Activated CD8-positive, alpha-beta memory T cell treated with anti-CD3 and anti-CD28 coated beads, Interleukin-2, amount 10 ng/mL, durations not matched to agents 7 days and 5 days (primary cell): ENCODE data around the gene ZXDA. TPM values are rescaled to one million over a fixed set of nuclear protein-coding genes. Genes with fewer than 3 reads are reported as not detected.
A peak's percentile ranks its signal among the peaks of the same experiment; 100 is the strongest.
"Not testable (repeated sequence)": the region's sequence is repeated elsewhere in the genome, so short reads cannot be mapped to it uniquely, and the experiment has no call there.

Source experiments
- ATAC-seq: fragments of 150-1000 bp; cut with Tn5 transposase; one replicate; pipeline ENCODE4 v1.10.0; 2021; ENCODE audit warnings: moderate library complexity
- CTCF ChIA-PET: fragments of 350-600 bp; sonication (Branson Sonifier 250); formaldehyde crosslinking; loops from one replicate; lab custom pipeline; 2021; ENCODE audit warnings: antibody characterized with exemption; lab: Charles Lee
- DNase-seq: peaks from one replicate; pipeline ENCODE4 v3.0.0-alpha.2; 2020
- H3K27ac Mint-ChIP-seq: one replicate; pipeline ENCODE4 v1.8.0; 2021; ENCODE audit warnings: mild to moderate bottlenecking, mixed read lengths
- H3K27me3 Mint-ChIP-seq: one replicate; pipeline ENCODE4 v1.8.0; 2021; ENCODE audit warnings: mixed read lengths
- H3K36me3 Mint-ChIP-seq: one replicate; pipeline ENCODE4 v1.8.0; 2021; ENCODE audit warnings: mild to moderate bottlenecking, mixed read lengths
- H3K4me1 Mint-ChIP-seq: one replicate; pipeline ENCODE4 v1.8.0; 2021; ENCODE audit warnings: mixed read lengths
- H3K4me3 Mint-ChIP-seq: one replicate; pipeline ENCODE4 v1.8.0; 2021; ENCODE audit warnings: mild to moderate bottlenecking, moderate library complexity, mixed read lengths
- H3K9me3 Mint-ChIP-seq: one replicate; pipeline ENCODE4 v1.8.0; 2022; ENCODE audit warnings: low read depth, mixed read lengths
- total RNA-seq, 2 experiments: library from RNA; stranded (reverse); gene quantifications; one replicate each; pipeline ENCODE4 v1.2.3, GENCODE V29; 2021

The ZXDA gene, protein sequence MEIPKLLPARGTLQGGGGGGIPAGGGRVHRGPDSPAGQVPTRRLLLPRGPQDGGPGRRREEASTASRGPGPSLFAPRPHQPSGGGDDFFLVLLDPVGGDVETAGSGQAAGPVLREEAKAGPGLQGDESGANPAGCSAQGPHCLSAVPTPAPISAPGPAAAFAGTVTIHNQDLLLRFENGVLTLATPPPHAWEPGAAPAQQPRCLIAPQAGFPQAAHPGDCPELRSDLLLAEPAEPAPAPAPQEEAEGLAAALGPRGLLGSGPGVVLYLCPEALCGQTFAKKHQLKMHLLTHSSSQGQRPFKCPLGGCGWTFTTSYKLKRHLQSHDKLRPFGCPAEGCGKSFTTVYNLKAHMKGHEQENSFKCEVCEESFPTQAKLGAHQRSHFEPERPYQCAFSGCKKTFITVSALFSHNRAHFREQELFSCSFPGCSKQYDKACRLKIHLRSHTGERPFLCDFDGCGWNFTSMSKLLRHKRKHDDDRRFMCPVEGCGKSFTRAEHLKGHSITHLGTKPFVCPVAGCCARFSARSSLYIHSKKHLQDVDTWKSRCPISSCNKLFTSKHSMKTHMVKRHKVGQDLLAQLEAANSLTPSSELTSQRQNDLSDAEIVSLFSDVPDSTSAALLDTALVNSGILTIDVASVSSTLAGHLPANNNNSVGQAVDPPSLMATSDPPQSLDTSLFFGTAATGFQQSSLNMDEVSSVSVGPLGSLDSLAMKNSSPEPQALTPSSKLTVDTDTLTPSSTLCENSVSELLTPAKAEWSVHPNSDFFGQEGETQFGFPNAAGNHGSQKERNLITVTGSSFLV
- 1 to 10 TPM; 3.8 to 4.0 TPM for total RNA-seq

DNA sequence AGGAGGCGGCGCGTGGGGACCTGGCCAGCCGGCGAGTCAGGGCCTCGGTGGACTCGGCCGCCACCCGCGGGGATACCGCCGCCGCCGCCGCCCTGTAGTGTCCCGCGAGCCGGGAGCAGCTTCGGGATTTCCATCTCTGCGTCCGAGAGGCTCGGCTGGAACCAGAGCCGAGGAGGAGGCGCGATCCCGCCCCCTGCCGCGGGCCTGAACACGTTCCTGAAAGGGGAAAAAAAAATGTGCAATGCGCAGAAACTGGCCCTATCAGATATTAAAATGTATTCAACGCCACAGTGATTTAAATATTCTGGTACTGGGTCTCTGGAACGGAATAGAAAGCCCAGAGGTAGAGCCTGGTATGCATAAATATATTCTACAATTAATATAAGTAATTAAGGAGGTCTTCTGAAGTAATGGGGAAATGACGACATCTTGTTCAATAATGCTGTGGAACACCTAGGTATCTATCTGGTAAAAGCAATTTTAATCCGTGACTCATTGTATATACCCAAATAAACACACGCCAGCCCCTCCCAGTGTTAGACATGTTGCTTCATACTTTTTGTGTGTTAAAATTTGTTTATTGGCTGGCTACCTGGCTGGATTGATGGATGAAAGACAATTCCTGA lies at the start of gene ZXDA:
ZXDA (minus strand) TSS at position 172 of the 626 bp plus-strand sequence; CDS start at position 134, 38 bp downstream.
- DNase-seq, H3K36me3 Mint-ChIP-seq, H3K27me3 Mint-ChIP-seq, H3K9me3 Mint-ChIP-seq, CTCF ChIA-PET: not testable (repeated sequence)
- peak; percentile 69 for ATAC-seq
- H3K4me1 Mint-ChIP-seq: peaks cover 33% of the 10 kb centered on the region
- H3K27ac Mint-ChIP-seq: peak within 1 kb of the TSS; percentile 89
- peak within 1 kb of the TSS; percentile 72 for H3K4me3 Mint-ChIP-seq

GRCh38 chrX:57952320-57952678 lies 42.0 kb upstream of the ZXDA start:
- Mint-ChIP-seq H3K9me3 (no peaks in the 10 kb centered on the region), H3K27me3 (no peaks in the 10 kb centered on the region), H3K36me3 (no peaks in the 10 kb centered on the region), H3K4me1 (no peaks in the 10 kb centered on the region), H3K27ac (no peak overlapping the region), H3K4me3 (no peak overlapping the region)
- CTCF ChIA-PET: no interaction called here
- DNase-seq (no peak), ATAC-seq (no peak)

DNA sequence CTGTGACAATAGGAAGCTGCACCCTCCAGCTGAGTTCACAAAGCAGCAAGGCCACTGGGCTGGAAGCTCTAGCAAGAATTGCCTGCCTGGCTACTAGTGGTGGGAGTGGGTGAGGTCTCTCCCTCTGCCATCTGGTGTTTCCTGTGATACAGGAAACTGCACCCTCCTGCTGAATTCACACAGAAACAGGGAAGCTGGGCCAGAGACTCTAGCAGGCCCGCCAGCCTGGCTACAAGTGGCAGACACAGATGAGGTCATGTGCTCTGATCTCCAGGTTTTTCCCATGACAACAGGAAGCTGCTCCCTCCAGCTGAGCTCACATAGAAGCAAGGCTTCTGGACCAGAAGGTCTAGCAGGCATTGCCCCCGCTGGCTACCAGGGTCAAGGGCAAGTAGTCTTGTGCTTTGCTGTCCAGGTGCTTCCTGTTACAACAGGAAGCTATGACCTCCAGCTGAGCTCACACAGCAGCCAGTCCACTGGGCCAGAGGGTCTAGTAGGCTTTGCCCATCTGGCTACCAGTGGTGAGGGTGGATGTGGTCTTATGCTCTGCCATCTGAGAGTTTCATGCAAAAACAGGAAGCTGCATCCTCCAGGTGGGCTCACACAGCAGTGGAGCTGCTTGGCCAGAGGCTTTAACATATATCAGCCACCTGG lies 41.5 kb upstream of the ZXDA start:
- no peak for ATAC-seq
- CTCF ChIA-PET: no interaction called here

DNA sequence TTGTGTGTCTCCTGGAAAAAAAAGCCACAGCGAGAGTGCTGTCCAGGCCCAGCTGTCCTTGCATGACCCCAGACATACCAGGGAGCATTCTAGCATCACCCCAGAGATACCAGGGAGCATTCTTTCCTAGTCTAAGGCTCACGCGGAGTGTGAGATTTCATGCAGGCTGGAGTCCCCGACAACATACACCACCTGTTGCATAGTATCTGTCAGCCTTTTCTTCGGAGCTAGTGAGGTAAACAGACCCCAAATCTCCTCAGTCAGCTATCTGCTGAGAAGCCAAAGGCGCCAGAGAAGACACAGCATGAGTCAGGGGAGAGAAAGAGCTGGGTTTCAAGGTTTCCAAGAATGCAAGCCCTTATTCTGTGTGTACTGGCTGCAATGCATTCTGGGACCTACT lies 23.1 kb upstream of the ZXDA start:
- ATAC-seq (no peak), DNase-seq (no peak)
- no peaks in the 10 kb centered on the region for H3K36me3 Mint-ChIP-seq
- H3K27me3 Mint-ChIP-seq: no peaks in the 10 kb centered on the region
- no peak overlapping the region for H3K4me3 Mint-ChIP-seq
- CTCF ChIA-PET: no interaction called here
- H3K4me1 Mint-ChIP-seq: peaks cover 4% of the 10 kb centered on the region
- H3K27ac Mint-ChIP-seq: no peak overlapping the region
- no peaks in the 10 kb centered on the region for H3K9me3 Mint-ChIP-seq

More for the DNA sequence above, 41.5 kb upstream of the ZXDA start:
- Mint-ChIP-seq H3K36me3 (no peaks in the 10 kb centered on the region), H3K4me1 (no peaks in the 10 kb centered on the region), H3K27ac (no peak overlapping the region), H3K4me3 (no peak overlapping the region), H3K27me3 (no peaks in the 10 kb centered on the region), H3K9me3 (no peaks in the 10 kb centered on the region)
- DNase-seq: no peak

- no peak for DNase-seq
- H3K9me3 Mint-ChIP-seq: no peaks in the 10 kb centered on the region
- no peaks in the 10 kb centered on the region for H3K36me3 Mint-ChIP-seq
- no peak overlapping the region for H3K4me3 Mint-ChIP-seq
- H3K27me3 Mint-ChIP-seq: no peaks in the 10 kb centered on the region
- CTCF ChIA-PET: no interaction called here
- peaks cover 4% of the 10 kb centered on the region for H3K4me1 Mint-ChIP-seq
- ATAC-seq: no peak
- no peak overlapping the region for H3K27ac Mint-ChIP-seq
These were observed 22.0 kb upstream of the ZXDA start for GRCh38 chrX:57932266-57932665.

DNA sequence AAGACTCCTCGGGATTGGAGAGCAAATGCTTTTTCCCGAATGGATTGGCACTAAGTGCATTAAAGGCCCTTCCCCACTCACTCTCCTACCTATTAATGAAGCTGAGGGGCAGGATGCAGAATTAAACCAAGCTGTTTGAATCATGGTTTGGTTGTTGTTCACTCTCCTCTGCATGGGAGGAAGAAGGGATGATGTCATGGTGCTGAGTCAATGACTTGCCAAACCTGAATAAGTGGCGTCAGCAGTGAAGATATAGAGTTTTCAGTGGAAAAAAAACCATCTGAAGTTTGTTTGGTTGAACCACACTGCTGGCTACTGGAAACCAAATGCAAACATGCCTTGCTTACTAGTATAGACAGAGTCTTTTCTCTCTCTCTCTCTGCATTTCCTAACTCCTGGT lies 19.8 kb upstream of the ZXDA start:
- H3K36me3 Mint-ChIP-seq: no peaks in the 10 kb centered on the region
- H3K9me3 Mint-ChIP-seq: no peaks in the 10 kb centered on the region
- no peaks in the 10 kb centered on the region for H3K27me3 Mint-ChIP-seq
- CTCF ChIA-PET: interaction anchor here (1.0 to 1.2 kb wide), 2 partner anchors 110 to 347 kb away, joined by 3 read pairs; no protein-coding TSS in a partner anchor
- peaks cover 4% of the 10 kb centered on the region for H3K4me1 Mint-ChIP-seq
- H3K27ac Mint-ChIP-seq: no peak overlapping the region
- no peak for ATAC-seq
- no peak overlapping the region for H3K4me3 Mint-ChIP-seq
- DNase-seq: no peak

DNA sequence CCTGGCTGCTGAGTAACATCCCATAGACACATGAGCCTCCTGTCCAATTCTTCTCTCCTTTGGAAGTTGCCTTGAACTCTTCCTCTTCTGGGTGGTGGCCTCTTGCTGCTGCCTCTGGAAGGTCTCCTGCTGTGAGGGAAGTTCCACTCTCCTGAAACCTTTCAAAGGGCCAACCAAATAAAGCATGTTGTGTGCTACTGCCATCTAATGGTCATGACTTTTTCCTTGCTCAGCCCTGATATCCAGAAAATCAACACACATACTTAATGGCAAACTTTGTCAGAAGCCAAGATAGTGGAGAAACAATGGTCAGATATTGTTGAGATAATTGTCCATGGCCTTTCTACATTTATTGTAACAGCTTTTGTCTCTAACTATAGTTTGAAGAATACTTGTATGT lies 19.1 kb upstream of the ZXDA start:
- Mint-ChIP-seq H3K4me3 (no peak overlapping the region), H3K27me3 (no peaks in the 10 kb centered on the region), H3K9me3 (no peaks in the 10 kb centered on the region), H3K4me1 (peaks cover 4% of the 10 kb centered on the region), H3K36me3 (no peaks in the 10 kb centered on the region), H3K27ac (no peak overlapping the region)
- ATAC-seq (no peak), DNase-seq (no peak)
- CTCF ChIA-PET: interaction anchor here (1.0 to 1.2 kb wide), 2 partner anchors 109 to 346 kb away, joined by 3 read pairs; no protein-coding TSS in a partner anchor

DNA sequence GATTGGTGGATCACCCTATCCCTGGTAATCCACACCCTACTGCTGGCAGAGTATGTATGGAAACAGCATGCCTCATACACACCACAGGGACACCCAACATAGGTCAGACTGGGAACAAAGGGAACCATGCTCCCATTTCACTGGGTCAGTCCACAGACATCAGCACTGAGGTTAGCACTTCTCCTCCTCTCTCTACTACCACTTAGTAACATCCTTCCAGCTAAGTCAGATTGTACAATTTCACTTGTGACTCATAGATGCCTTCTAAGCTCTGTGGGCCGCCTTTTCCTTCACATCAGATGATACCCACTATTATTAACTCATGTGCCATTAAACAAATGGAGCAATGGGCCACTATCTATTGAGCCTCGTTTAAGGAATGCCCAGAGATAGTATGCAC lies 15.5 kb upstream of the ZXDA start:
- Mint-ChIP-seq H3K27me3 (no peaks in the 10 kb centered on the region), H3K36me3 (no peaks in the 10 kb centered on the region), H3K27ac (no peak overlapping the region), H3K9me3 (no peaks in the 10 kb centered on the region), H3K4me1 (peaks cover 4% of the 10 kb centered on the region), H3K4me3 (no peak overlapping the region)
- CTCF ChIA-PET: no interaction called here
- DNase-seq (no peak), ATAC-seq (no peak)

- ATAC-seq (no peak), DNase-seq (no peak)
- no peak overlapping the region for H3K4me3 Mint-ChIP-seq
- CTCF ChIA-PET: no interaction called here
- H3K4me1 Mint-ChIP-seq: no peaks in the 10 kb centered on the region
- H3K27ac Mint-ChIP-seq: no peak overlapping the region
- no peaks in the 10 kb centered on the region for H3K9me3 Mint-ChIP-seq
- no peaks in the 10 kb centered on the region for H3K27me3 Mint-ChIP-seq
- H3K36me3 Mint-ChIP-seq: no peaks in the 10 kb centered on the region
These were observed 8.6 kb upstream of the ZXDA start for GRCh38 chrX:57918750-57919436.

GRCh38 chrX:57915680-57916079 lies 5.4 kb upstream of the ZXDA start:
- CTCF ChIA-PET: no interaction called here
- no peak overlapping the region for H3K4me3 Mint-ChIP-seq
- no peaks in the 10 kb centered on the region for H3K9me3 Mint-ChIP-seq
- ATAC-seq (no peak), DNase-seq (no peak)
- H3K27me3 Mint-ChIP-seq: no peaks in the 10 kb centered on the region
- peaks cover 11% of the 10 kb centered on the region for H3K4me1 Mint-ChIP-seq
- H3K36me3 Mint-ChIP-seq: no peaks in the 10 kb centered on the region
- no peak overlapping the region for H3K27ac Mint-ChIP-seq

DNA sequence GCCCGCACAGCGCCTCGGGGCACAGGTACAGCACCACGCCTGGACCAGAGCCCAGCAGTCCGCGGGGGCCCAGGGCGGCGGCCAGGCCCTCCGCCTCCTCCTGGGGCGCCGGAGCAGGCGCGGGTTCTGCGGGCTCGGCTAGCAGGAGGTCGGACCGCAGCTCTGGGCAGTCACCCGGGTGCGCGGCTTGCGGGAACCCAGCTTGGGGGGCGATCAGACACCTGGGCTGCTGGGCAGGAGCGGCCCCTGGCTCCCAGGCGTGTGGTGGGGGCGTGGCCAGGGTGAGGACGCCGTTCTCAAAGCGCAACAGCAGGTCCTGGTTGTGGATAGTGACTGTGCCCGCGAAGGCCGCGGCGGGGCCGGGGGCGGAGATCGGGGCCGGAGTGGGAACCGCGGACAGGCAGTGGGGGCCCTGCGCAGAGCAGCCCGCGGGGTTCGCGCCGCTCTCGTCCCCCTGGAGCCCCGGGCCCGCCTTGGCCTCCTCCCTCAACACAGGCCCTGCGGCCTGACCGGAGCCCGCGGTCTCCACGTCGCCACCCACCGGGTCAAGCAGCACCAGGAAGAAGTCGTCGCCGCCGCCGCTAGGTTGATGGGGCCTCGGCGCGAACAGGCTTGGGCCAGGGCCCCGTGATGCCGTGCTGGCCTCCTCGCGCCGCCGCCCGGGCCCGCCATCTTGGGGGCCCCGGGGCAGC lies 517 bp downstream of the ZXDA start:
- DNase-seq, H3K27me3 Mint-ChIP-seq, H3K9me3 Mint-ChIP-seq, CTCF ChIA-PET, H3K36me3 Mint-ChIP-seq: not testable (repeated sequence)
- H3K4me1 Mint-ChIP-seq: peaks cover 38% of the 10 kb centered on the region
- peak; percentile 81 for ATAC-seq
- peak overlapping the region; percentile 50 for H3K4me3 Mint-ChIP-seq
- H3K27ac Mint-ChIP-seq: peak overlapping the region; percentile 62

GRCh38 chrX:57908972-57909594 lies 1.2 kb downstream of the ZXDA start:
- ATAC-seq, CTCF ChIA-PET, DNase-seq, H3K36me3 Mint-ChIP-seq, H3K27me3 Mint-ChIP-seq, H3K9me3 Mint-ChIP-seq: not testable (repeated sequence)
- H3K4me3 Mint-ChIP-seq: peak overlapping the region; percentile 33
- peak overlapping the region; percentile 15 for H3K27ac Mint-ChIP-seq
- H3K4me1 Mint-ChIP-seq: peaks cover 38% of the 10 kb centered on the region
